IMR-90 (cell line): Measurements from ENCODE around the gene MALRD1. TPM values are rescaled to one million over a fixed set of nuclear protein-coding genes. Genes with fewer than 3 reads are reported as not detected.

ENCODE experiments used
- microRNA-seq, 2 experiments: library from miRNA; stranded (forward) in 1 of 2; unstranded in 1 of 2; fragments of 10-50 nt in 1 of 2; fragments of <30 nt in 1 of 2; gene quantifications in 1 of 2; microRNA quantifications in 1 of 2; one replicate each; pipeline versions ENCODE3 to v1.1.0; 2013 to 2020; ENCODE audit not compliant: insufficient read depth in 1 of 2, insufficient read length in 1 of 2, unreplicated experiment in 1 of 2
- polyA plus RNA-seq, 3 experiments: library from polyadenylated mRNA; depleted of rRNA; stranded (reverse); fragments of >200 nt; gene quantifications; 2 replicates each; pipeline ENCODE4 v1.2.3, GENCODE V29; 2012; ENCODE audit warnings: low replicate concordance in 1 of 3
- small RNA-seq, 5 experiments: library from RNA; depleted of rRNA; stranded (forward); fragments of <200 nt; gene quantifications; one replicate each; pipeline ENCODE3, GENCODE V24; 2012
- total RNA-seq: library from RNA; depleted of rRNA; stranded (reverse); fragments of >200 nt; gene quantifications from 2 replicates; pipeline ENCODE4 v1.2.3, GENCODE V29; 2012

Gene MALRD1
- total and polyA plus RNA-seq, 2 of the 4 experiments (the other 2 are of a cell fraction) = 0.34 to 1.1 TPM

Small RNA genes within 50 kb of the gene (microRNA-seq; reads per million reads assigned to microRNA genes)
- gene AL354695.1 (ENCODE audit: insufficient read depth, insufficient read length) (not detected), gene HMGN1P20 (ENCODE audit: insufficient read depth, insufficient read length) (not detected), gene RF00012 (ENCODE audit: insufficient read depth, insufficient read length) (not detected), gene RNA5SP303 (ENCODE audit: insufficient read depth, insufficient read length) (102 reads per million, percentile 81 among the genes with 10 or more reads in this experiment)

Small RNA genes within 50 kb of the gene (small RNA-seq; reads per million reads assigned to genes)
- gene AL354695.1 = 0 reads per million in 5 experiments
- 0 reads per million in 5 experiments for gene HMGN1P20
- 0 to 0.04 (median 0) reads per million in 5 experiments for gene RF00012
- 0.35 to 37.4 (median 5.1) reads per million in 5 experiments for gene RNA5SP303
